GM19397 (cell line): Measurements from ENCODE around the gene PTBP2.
"Not testable (repeated sequence)": the region's sequence is repeated elsewhere in the genome, so short reads cannot be mapped to it uniquely, and the experiment has no call there.

ENCODE experiments used
- ATAC-seq: cut with Tn5 transposase; IDR thresholded peaks from one replicate; pipeline ENCODE4 v1.9.1; 2021; ENCODE audit warnings: mild to moderate bottlenecking, moderate library complexity; ENCODE audit not compliant: unreplicated experiment

Gene PTBP2

GRCh38 chr1:96730574-96731298 is 9.2 kb downstream of the PTBP2 start:
- no peak for ATAC-seq

DNA sequence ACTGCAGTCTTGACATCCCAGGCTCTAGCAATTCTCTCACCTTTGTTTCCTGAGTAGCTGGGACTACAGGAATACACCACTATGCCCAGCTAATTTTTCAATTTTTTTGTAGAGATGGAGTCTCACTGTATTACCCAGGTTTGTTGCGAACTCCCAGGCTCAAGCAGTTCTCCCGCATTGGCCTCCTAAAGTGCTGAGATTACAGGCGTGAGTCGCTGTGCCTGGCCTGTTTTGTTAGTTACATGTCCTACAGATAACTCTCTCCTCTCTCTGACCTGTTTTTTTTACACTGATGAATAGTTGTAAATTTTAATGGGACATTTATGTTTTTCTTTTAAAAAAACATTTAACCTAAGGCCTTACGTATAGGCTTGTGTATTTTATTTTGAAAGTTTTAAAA is 19.8 kb downstream of the PTBP2 start:
- no peak for ATAC-seq

- no peak for ATAC-seq
Measured at GRCh38 chr1:96746440-96747420, 25.1 kb downstream of the PTBP2 start.

DNA sequence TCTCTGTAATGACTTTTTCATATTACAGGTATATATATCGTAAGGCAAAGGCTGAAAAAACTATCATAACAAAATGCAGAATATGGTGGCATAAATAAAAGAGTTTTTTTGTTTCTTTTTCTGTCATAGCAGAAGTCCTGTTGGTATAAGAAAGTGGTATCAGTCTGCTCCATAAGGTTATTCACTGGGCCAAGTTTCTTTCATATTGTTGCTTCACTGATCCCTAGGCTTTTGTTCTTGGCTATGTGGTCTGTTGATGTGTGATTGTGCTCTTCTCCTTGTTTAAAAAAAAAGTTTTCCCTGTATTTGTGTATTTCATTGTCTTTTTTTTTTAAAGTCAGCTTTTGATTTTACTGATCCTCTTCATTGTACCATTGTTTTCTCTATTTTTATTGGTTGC is 26.0 kb downstream of the PTBP2 start:
- ATAC-seq, result no peak

- no peak for ATAC-seq
Measured at GRCh38 chr1:96748078-96748477, 26.5 kb downstream of the PTBP2 start.

DNA sequence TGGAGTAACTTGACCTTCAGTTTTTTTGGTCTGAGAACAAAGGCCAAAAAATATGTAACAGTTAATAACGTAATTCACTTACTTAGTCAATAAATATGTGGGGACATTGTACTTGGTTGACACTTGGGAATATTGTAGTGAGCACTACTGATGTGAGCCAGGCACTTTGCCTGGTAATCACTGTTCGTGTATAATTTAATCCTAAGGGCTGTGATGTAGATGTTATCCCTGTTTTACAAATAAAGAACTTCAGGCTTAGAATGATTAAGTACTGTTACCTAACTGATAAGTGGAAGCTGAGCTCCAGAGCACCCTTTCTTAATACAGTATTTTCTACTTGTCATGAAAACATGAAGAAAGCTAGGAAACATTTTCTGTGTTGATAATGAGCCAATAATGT is 28.0 kb downstream of the PTBP2 start:
- no peak for ATAC-seq

DNA sequence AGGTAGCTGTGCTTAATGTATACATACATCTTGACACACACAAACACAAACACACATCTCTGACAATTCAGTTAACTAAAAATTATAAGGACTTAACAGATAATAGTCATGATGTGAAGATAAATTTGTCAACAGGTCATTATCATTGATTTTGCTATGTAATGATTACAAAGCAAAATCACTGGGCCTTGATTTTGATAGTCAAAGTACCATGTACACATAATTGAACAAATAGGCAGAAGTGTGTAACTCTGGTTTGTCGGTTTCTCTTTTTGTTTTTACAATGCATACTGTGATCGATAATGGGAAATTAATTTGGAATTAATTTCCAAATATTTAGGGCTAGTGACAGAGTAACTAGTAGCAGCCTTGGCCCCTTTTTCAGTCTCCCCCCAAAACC is 30.8 kb downstream of the PTBP2 start:
- no peak for ATAC-seq

- no peak for ATAC-seq
Measured at GRCh38 chr1:96756789-96757188, 35.2 kb downstream of the PTBP2 start.

- not testable (repeated sequence) for ATAC-seq
Measured at GRCh38 chr1:96762586-96762985, 41.0 kb downstream of the PTBP2 start.

GRCh38 chr1:96763514-96763913 is 41.9 kb downstream of the PTBP2 start:
- ATAC-seq, result no peak

- ATAC-seq, result no peak
Measured at GRCh38 chr1:96764469-96764868, 42.9 kb downstream of the PTBP2 start.

- ATAC-seq, result no peak
Measured at GRCh38 chr1:96771847-96772246, 50.3 kb downstream of the PTBP2 start.

GRCh38 chr1:96772349-96772748 is 50.8 kb downstream of the PTBP2 start:
- no peak for ATAC-seq

DNA sequence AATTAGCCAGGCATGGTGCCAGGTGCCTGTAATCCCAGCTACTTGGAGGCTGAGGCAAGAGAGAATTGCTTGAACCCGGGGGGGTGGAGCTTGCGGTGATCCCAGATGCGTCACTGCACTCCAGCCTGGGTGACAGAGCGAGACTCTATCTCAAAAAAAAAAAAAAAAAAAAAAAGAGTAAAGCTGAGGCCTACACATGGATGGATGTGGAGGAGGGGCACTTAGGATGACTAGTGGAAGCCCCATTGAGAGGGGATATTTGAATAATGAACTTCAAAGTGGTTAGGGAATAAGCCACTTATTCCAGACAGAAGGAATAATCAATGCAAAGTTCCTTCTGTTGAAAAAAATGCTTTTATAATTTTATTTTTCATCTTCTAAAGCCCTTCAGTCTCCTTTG is 51.4 kb downstream of the PTBP2 start:
- ATAC-seq, result no peak

- ATAC-seq, result no peak
Measured at GRCh38 chr1:96782206-96782605, 60.6 kb downstream of the PTBP2 start.

GRCh38 chr1:96782856-96783255 is 61.3 kb downstream of the PTBP2 start:
- no peak for ATAC-seq

DNA sequence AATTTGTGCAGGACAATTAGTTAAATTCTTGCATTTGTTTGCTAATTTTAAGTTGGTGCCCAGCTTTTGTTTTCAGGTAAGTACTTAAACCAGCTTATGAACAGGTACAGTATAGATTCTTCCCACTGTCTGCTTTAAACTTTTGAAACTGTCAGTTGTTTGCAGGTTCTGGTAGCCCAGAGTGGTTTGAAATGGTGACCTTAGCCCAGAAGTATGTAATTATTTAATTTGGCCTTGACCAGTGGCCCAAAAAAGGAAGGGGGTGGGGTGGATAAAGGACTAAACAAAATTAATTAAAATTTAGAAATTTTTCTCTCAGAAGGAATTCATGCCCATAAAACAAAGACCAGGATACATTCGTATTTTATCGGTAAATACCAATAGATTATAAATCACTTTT is 69.0 kb downstream of the PTBP2 start:
- no peak for ATAC-seq

DNA sequence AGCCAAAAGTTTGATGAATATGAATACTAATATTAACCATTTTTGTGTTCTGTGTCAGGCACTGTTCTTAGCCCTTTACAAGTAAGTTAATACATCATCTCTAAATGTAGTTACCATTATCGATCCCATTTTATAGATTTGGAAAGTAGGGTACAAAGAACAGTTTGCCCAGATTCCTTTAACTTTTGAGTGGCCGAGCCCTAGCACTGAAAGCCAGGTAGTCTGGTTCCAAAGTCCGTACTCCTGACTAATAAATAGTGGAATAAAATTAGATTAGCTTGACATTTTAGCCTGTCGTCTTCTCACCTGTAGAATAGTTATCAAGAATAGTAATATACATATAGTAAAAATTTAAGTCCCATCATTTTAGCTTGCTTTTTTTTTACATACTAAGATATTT is 70.6 kb downstream of the PTBP2 start:
- ATAC-seq, result no peak

- not testable (repeated sequence) for ATAC-seq
Measured at GRCh38 chr1:96801696-96802095, 80.1 kb downstream of the PTBP2 start.

DNA sequence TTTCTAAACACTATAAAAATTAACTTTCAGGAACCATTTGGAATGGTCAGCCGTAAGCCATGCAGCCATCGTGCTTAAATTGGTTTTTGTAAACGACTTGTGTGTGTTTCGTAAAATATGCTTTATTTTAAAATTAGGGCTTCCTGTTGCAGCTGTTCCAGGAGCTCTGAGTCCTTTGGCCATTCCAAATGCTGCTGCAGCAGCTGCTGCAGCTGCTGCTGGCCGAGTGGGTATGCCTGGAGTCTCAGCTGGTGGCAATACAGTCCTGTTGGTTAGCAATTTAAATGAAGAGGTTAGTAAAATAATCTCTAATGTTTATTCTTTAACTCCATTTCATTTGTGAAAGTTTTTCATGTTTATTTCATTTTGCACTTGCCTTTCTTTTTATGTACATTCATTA is 83.1 kb downstream of the PTBP2 start:
- no peak for ATAC-seq

DNA sequence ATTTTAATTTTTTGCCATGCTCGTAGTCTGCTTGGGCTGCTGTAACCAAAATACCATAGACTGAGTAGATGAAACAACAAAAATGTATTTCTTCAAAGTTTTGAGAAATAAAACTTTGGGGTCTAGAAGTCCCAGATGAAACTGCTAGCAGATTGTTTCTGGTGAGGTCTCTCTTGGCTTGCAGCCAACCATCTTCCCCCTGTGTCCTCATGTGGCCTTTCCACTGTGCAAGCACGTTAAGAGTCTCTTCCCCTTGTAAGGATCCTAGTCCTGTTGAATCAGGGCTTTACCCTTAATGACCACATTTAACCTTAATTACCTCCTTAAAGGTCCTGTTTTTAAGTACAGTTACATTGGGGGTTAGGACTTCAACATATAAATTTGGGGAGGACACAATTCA is 86.6 kb downstream of the PTBP2 start:
- ATAC-seq, result no peak

DNA sequence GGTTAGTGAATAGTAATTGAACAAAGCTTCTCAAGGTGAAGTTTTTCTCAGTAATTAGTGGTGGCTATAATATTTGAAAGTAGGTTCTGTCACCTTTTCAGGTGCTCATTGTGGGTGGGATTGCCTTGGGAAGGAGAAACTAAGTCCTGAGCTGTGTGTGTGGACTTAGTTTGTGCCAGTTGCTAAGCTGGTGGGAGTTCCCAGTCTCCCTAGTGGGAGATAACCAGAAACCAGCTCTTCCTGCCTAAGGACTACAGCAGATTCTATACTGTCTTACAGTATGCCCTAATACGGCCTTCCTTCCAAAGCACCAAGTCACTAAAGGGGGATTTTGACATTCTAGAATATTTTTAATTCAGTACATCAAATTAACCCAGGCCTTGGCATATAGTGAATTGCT is 94.3 kb downstream of the PTBP2 start:
- ATAC-seq, result no peak
